GM23338 (cell line): Measurements from ENCODE around the gene RND3. TPM values are rescaled to one million over a fixed set of nuclear protein-coding genes. Genes with fewer than 3 reads are reported as not detected.

Experiments
- ATAC-seq: fragments of 200-7000 bp; cut with Tn5 transposase; 3 replicates; pipeline ENCODE4 v1.9.1; 2020
- DNase-seq: peaks from one replicate; pipeline ENCODE4 v3.0.0-alpha.2; 2015; ENCODE audit warnings: low spot score
- H2AFZ ChIP-seq: fragments of 200-600 bp; sonication (generic); 2 replicates; pipeline ENCODE4 v1.8.0; 2016; ENCODE audit warnings: antibody characterized with exemption, mild to moderate bottlenecking, moderate library complexity
- H3F3A ChIP-seq: fragments of 200-600 bp; sonication (generic); replicated peaks from 2 replicates; pipeline ENCODE4 v1.8.0; 2017; ENCODE audit warnings: antibody characterized with exemption, mixed run types, low read depth
- H3K27ac ChIP-seq: fragments of 200-600 bp; sonication (generic); 2 replicates; pipeline ENCODE4 v1.6.1; 2016; ENCODE audit warnings: low read depth
- H3K27me3 ChIP-seq: fragments of 200-600 bp; sonication (generic); 2 replicates; pipeline ENCODE4 v1.8.0; 2016; ENCODE audit warnings: mild to moderate bottlenecking, mixed run types, moderate library complexity; ENCODE audit not compliant: insufficient read depth
- H3K36me3 ChIP-seq: fragments of 200-600 bp; sonication (generic); 2 replicates; pipeline ENCODE4 v1.8.0; 2016; ENCODE audit warnings: mild to moderate bottlenecking; ENCODE audit not compliant: insufficient read depth
- H3K4me1 ChIP-seq: fragments of 200-600 bp; sonication (generic); 2 replicates; pipeline ENCODE4 v1.8.0; 2016; ENCODE audit warnings: mild to moderate bottlenecking, moderate library complexity; ENCODE audit not compliant: insufficient read depth
- H3K4me2 ChIP-seq: fragments of 200-600 bp; sonication (generic); 2 replicates; pipeline ENCODE4 v1.7.1; 2017; ENCODE audit warnings: mixed run types
- H3K4me3 ChIP-seq: fragments of 200-600 bp; sonication (generic); 2 replicates; pipeline ENCODE4 v1.6.1; 2016; ENCODE audit warnings: mixed run types
- H3K79me2 ChIP-seq: fragments of 200-600 bp; sonication (generic); replicated peaks from 2 replicates; pipeline ENCODE4 v1.8.0; 2017; ENCODE audit warnings: mild to moderate bottlenecking; ENCODE audit not compliant: insufficient read depth
- H3K9me2 ChIP-seq: fragments of 200-600 bp; sonication (generic); 2 replicates; pipeline ENCODE4 v1.8.0; 2017; ENCODE audit not compliant: insufficient read depth
- H4K20me1 ChIP-seq: fragments of 200-600 bp; sonication (generic); replicated peaks from 2 replicates; pipeline ENCODE4 v1.8.0; 2017; ENCODE audit warnings: mild to moderate bottlenecking; ENCODE audit not compliant: insufficient read depth
- H3K27ac Mint-ChIP-seq: 2 replicates; pipeline ENCODE4 v1.8.0; 2020; ENCODE audit warnings: inconsistent platforms, mild to moderate bottlenecking, moderate library complexity, mixed read lengths
- H3K27me3 Mint-ChIP-seq: 3 replicates; pipeline ENCODE4 v1.8.0; 2022; ENCODE audit warnings: low read depth, mild to moderate bottlenecking, moderate library complexity, mixed read lengths, inconsistent platforms; ENCODE audit not compliant: insufficient read depth, poor library complexity
- H3K36me3 Mint-ChIP-seq: 3 replicates; pipeline ENCODE4 v1.8.0; 2021; ENCODE audit warnings: low read depth, mild to moderate bottlenecking, inconsistent platforms, moderate library complexity, mixed read lengths
- H3K4me1 Mint-ChIP-seq: 3 replicates; pipeline ENCODE4 v1.8.0; 2020; ENCODE audit warnings: mild to moderate bottlenecking, inconsistent platforms, mixed read lengths
- H3K4me3 Mint-ChIP-seq: 3 replicates; pipeline ENCODE4 v1.8.0; 2021; ENCODE audit warnings: moderate library complexity, mild to moderate bottlenecking, inconsistent platforms, mixed read lengths
- H3K9me3 Mint-ChIP-seq: 3 replicates; pipeline ENCODE4 v1.8.0; 2020; ENCODE audit warnings: moderate library complexity, mild to moderate bottlenecking, inconsistent platforms, mixed read lengths
- CREB1 ChIP-seq: fragments of 250-450 bp; sonication (Bioruptor Pico); IDR thresholded peaks from 2 replicates; pipeline ENCODE4 v1.5.0; 2020; ENCODE audit warnings: low read depth, mild to moderate bottlenecking, moderate library complexity
- EZH2 ChIP-seq: fragments of 200-600 bp; sonication (generic); IDR thresholded peaks from one replicate; pipeline ENCODE4 v1.8.0; 2017; ENCODE audit warnings: antibody characterized with exemption, mild to moderate bottlenecking, low read depth; ENCODE audit not compliant: unreplicated experiment
- EZH2phosphoT487 ChIP-seq: fragments of 200-600 bp; sonication (generic); IDR thresholded peaks from one replicate; pipeline ENCODE4 v1.8.1; 2018; ENCODE audit warnings: antibody characterized with exemption; ENCODE audit not compliant: unreplicated experiment
- NANOG ChIP-seq: IDR thresholded peaks from 2 replicates; pipeline ENCODE4 v1.6.1; 2016; ENCODE audit warnings: antibody characterized with exemption, borderline replicate concordance
- REST ChIP-seq: IDR thresholded peaks from one replicate; pipeline ENCODE4 v1.6.1; 2018; ENCODE audit warnings: antibody characterized with exemption; ENCODE audit not compliant: unreplicated experiment
- STAT1 ChIP-seq: IDR thresholded peaks from one replicate; pipeline ENCODE4 v1.6.1; 2016; ENCODE audit warnings: antibody characterized with exemption; ENCODE audit not compliant: unreplicated experiment
- ZNF331 ChIP-seq: fragments of 250-450 bp; sonication (Bioruptor Pico); IDR thresholded peaks from 2 replicates; pipeline ENCODE4 v1.5.0; 2020; ENCODE audit warnings: low read depth, mild to moderate bottlenecking, moderate library complexity
- polyA plus RNA-seq: library from polyadenylated mRNA; unstranded; fragments of >200 nt; fragmentation: Nextera tagmentation; extraction: Ambion mirVana; gene quantifications from 2 replicates; pipeline ENCODE4 v1.2.1, GENCODE V29; 2016
- total RNA-seq: library from RNA; depleted of rRNA; stranded (reverse); fragments of >200 nt; shearing (Covaris generic); gene quantifications from 2 replicates; pipeline ENCODE4 v1.2.3, GENCODE V29; 2014
- TF ChIP-seq, protein P1 (sequence below), 2 experiments: fragments of 200-600 bp in 1 of 2; sonication (generic) in 1 of 2; conservative IDR thresholded peaks; 2 replicates each; pipeline versions ENCODE4 v1.5.1 to v1.6.1; 2016 to 2017; ENCODE audit warnings: antibody characterized with exemption in 2 of 2, low read depth in 2 of 2, mild to moderate bottlenecking in 2 of 2, moderate library complexity in 1 of 2

Gene RND3
- total and polyA plus RNA-seq, 2 experiments from 2014 or later = 48.2 to 55.3 TPM

DNA sequence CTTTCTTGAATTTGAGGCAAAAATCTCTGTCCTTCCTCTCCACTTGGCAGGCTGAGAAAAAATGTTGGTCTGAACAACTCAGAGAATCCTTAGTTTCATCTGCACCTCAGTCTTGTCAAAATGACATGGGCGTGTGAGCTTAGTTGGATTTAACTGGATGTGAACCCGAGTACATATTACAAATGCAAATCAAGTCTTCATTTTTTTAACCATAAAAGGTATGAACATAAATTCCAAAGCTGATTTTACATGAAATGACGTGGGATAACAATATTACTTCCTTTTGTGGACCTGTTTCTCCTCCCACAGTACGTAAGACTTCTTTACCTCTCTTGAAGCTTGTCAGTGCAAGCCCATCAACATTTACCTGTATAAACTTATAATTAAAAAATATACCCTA is 32.6 kb upstream of the RND3 start (continued):
- TF ChIP-seq EZH2 (no peak), EZH2phosphoT487 (no peak), CREB1 (no peak), REST (no peak)
- TF ChIP-seq, protein P1, sequence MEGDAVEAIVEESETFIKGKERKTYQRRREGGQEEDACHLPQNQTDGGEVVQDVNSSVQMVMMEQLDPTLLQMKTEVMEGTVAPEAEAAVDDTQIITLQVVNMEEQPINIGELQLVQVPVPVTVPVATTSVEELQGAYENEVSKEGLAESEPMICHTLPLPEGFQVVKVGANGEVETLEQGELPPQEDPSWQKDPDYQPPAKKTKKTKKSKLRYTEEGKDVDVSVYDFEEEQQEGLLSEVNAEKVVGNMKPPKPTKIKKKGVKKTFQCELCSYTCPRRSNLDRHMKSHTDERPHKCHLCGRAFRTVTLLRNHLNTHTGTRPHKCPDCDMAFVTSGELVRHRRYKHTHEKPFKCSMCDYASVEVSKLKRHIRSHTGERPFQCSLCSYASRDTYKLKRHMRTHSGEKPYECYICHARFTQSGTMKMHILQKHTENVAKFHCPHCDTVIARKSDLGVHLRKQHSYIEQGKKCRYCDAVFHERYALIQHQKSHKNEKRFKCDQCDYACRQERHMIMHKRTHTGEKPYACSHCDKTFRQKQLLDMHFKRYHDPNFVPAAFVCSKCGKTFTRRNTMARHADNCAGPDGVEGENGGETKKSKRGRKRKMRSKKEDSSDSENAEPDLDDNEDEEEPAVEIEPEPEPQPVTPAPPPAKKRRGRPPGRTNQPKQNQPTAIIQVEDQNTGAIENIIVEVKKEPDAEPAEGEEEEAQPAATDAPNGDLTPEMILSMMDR (conservative IDR thresholded peaks at IDR 0.05; ENCODE audit: low read depth in 2 of 2) = no peak

- H3K4me3 Mint-ChIP-seq = no peak overlapping the region
- no peak overlapping the region for H3K27ac Mint-ChIP-seq
- Histone ChIP-seq H3K27ac (no peak overlapping the region), H3K4me2 (no peak overlapping the region), H4K20me1 (no peaks in the 10 kb centered on the region), H3K4me3 (no peak overlapping the region), H2AFZ (no peak overlapping the region), H3F3A (no peaks in the 10 kb centered on the region), H3K36me3 (0 out of 2 replicates have a peak, but pooled peaks cover 3% of the 10 kb centered on the region), H3K27me3 (no peaks in the 10 kb centered on the region), H3K79me2 (no peaks in the 10 kb centered on the region), H3K9me2 (no peaks in the 10 kb centered on the region), H3K4me1 (no peaks in the 10 kb centered on the region)
- no peaks in the 10 kb centered on the region; the same call in 1 of the 3 replicates for H3K4me1 Mint-ChIP-seq
- H3K27me3 Mint-ChIP-seq = peaks cover under 1% of the 10 kb centered on the region
- ATAC-seq (no peak), DNase-seq (no peak)
- peaks cover 5% of the 10 kb centered on the region for H3K9me3 Mint-ChIP-seq
- peaks cover 9% of the 10 kb centered on the region for H3K36me3 Mint-ChIP-seq
- TF ChIP-seq STAT1 (no peak), NANOG (no peak), CREB1 (no peak), REST (no peak), ZNF331 (CRISPR knock-in tag) (no peak)
- TF ChIP-seq, protein P1 (conservative IDR thresholded peaks at IDR 0.05; ENCODE audit: low read depth in 2 of 2) = no peak
Measured at GRCh38 chr2:150517951-150518680, 30.6 kb upstream of the RND3 start.
